ENCODE results near the gene ZNF862.

The ZNF862 gene

DNA sequence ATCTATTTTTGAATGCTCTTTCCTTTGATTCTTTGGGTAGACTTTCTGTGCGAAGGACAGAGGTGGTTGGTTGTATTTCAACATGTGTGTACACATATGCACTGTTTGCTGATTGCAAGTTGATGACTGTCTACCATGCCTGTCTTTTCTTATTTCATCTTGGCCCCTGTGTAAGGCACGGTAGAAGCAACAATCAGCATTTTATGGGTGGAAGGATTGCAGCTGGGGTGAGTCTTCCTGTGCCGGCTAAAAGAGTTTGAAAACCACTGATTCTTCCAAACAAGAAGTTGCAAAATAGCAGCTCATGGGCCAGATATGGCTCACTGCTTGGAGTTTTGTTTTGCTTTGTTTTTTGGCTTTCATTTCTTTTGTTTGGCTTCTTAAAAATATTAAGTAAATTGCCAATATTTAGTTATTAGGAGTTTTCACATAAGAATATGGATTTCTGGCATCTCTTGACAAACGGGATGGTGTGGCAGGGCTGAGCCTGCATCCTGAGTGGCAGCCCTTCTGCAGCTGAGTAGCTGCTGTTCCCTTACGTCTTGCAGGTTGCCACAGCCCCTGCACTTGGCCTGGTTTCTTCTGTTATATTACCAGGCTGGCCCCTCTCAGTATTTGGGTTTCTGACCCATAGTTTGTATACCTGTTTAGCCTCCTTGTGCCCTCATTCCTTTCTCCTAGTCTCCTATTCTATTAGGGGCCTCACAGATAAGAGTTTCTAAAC is 7.2 kb downstream of the ZNF862 start:
- DNase-seq (ENCODE audit: low spot score): no peak

DNA sequence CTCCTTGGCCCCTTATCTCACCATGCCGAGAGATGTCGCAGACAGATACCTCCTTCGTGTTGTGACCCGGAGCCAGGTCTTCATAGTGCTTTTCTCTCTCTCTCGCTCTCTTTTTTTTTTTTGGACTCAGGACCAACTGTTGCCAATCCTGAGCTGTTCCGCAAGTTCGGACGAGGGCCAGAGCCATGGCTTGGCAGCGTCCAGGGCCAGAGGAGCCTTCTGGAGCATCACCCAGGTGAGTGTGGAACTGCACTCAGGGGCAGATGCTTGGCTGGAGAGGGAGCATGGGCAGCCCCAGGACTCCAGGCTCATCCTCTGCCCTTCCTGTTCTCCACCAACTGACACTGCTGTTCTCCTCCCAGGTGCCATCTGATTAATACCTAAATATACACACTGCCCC is 7.8 kb downstream of the ZNF862 start:
- DNase-seq (ENCODE audit: low spot score): no peak

DNA sequence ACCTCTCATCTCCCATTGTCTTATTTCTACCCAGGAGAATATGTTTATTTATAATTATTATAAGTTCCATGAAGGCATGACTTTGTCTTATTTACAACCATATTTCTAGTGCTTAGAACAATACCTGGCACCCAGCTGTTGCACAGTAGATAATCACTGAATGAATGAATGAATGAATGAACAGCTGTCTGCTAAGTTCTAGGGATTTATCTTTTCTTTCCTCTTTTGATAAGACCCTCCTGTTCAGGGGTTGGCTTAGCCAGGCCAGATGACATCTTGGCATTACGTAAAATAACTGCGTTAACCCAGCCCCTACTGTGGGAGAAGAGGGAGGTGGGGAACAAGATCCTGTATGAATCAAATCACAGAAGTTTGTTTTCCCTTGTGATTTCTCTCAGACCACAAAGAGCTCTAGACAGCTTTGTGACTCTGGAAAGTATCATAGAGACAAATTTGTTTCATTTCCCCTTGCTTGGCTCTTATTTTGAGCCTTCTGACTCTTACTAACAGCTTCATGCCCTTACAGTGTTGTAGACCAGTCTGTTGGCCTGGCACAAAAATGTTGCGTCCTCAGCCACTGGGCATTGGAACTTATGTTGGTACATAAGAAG is 8.4 kb downstream of the ZNF862 start:
- DNase-seq (ENCODE audit: low spot score): no peak

DNA sequence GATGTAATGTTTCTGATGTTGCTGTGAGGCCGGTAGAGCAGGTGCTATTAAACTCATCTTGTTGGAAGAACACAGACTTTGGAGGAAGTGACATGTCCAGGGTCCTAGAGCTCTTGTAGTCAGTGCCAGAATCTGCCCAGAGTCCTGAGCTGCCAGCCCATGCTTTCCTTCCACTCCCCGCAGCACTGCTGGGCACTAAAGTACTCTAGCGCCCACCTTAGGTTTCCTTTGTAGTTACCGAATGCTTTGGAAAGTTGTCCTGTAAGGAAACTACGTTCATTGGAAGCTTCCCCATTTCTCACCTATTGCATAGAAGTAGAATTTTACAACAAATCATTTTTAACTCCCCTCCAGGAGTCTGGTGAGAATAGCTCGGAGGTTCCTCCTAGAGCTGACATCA is 11.0 kb downstream of the ZNF862 start:
- DNase-seq (ENCODE audit: low spot score): no peak

DNA sequence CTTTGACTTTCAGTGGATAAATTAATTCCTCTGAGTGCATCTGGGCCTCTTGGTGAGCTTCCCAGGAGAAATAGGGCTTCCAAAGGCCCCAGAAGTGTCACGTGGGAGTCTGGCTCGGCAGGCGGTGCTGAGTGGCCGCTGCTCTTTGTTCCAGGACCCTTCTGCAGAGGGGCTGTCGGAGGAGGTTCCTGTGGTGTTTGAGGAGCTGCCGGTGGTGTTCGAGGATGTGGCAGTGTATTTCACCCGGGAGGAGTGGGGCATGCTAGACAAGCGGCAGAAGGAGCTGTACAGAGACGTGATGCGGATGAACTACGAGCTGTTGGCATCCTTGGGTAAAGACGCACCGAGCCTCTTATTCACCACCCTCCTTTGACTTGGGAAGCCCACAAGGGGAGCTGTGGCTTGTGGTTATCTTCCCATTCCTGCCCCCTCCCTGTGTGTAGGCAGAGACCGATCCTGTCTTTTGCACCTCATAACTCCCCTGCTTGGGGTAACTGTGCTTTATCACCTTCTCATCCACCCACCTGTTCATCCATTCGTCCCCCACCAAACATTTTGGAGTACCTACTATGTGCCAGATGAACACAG is 11.9 kb downstream of the ZNF862 start:
- DNase-seq (ENCODE audit: low spot score): no peak

DNA sequence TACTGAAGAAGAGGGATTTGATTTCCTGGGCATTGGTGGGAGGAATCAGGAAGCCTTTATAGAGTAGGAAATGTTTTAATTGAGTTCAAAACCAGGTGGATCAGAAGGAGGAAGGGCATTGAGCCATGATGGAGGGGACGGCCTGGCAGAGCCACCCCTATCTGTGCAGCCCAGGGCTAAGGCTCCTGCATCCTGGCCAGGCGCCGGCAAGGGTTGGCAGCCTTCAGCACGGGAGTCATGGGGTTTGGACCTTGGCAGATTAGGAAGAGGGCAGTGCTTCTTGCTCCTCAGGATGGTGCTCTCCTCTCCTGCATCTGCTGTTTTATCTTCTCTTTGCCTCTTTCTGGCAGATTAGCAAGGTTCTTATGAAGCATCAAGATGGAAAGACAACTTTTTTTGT is 12.5 kb downstream of the ZNF862 start:
- no peak for DNase-seq (ENCODE audit: low spot score)

DNA sequence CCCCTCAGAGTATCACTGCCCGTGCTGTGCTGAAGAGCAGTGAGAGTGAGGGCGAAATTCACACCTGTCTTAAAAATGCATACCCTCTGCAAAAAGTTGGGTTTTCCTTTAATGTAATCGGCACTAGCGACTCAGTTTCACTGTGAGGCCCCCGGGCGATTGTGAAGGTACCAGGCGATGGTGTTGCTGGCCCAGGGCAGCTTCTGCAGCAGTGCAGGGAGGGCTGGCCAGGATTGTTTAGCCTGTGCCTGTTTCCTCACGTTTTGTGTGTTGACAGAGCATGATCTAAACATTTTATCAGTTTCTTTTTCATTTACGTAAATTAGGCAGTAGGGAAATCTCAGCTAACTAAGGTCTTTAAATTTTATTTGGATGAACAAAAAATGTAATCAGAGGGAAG is 13.3 kb downstream of the ZNF862 start:
- no peak for DNase-seq (ENCODE audit: low spot score)

DNA sequence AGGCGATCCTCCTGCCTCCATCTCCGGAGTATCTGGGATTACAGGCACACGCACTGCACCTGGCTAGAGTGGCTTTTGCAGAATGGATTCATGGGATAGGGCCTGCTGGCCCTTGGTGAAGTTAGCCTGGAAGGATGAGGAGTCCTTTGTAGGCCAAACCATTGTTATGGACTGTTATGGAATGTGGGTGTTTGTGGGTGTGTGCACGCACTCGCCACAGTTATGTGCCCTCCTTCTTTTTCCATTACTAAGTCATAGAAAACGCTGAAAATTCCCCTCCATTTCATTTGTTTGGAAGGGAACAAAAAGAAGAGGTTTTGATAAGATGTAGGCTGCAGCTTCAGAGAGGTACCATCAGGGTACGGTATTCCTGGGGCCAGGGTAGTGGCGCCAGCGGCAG is 15.0 kb downstream of the ZNF862 start:
- DNase-seq (ENCODE audit: low spot score): no peak

DNA sequence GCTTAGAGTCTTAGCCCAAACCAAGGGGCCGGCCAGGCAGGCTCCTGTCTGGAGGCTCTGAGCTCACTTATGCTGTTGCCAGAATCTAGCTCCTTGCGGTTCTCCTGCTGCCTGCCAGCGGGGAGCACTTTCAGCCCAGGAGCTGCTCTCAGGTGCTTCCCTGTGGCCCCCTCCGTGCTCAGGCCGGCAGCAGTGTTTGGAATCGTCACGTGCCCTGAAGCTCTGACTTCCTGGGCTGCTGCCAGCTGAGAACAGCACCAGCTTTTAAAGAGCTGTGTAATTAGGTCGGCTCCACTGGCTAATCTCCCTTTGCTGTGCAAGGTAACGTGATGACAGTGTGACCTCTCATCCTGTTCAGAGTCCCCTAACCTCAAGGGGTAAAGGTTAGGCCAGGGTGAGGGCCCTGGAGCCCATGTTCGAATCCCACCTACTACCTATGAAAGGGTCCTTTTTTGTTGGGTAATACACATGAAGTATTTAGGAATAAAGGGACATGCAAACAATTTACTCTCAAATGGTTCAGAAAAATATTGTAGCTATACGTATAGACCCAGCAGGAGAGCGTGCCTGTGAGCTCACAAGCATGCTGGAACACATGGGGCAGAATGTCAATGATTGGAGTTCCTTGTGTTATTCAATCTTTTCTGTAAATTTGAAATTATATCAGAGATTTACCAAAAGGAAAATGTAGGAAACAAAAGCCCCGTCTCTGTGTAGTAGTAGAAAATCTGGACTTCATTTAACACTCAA is 16.6 kb downstream of the ZNF862 start:
- DNase-seq (ENCODE audit: low spot score): no peak

DNA sequence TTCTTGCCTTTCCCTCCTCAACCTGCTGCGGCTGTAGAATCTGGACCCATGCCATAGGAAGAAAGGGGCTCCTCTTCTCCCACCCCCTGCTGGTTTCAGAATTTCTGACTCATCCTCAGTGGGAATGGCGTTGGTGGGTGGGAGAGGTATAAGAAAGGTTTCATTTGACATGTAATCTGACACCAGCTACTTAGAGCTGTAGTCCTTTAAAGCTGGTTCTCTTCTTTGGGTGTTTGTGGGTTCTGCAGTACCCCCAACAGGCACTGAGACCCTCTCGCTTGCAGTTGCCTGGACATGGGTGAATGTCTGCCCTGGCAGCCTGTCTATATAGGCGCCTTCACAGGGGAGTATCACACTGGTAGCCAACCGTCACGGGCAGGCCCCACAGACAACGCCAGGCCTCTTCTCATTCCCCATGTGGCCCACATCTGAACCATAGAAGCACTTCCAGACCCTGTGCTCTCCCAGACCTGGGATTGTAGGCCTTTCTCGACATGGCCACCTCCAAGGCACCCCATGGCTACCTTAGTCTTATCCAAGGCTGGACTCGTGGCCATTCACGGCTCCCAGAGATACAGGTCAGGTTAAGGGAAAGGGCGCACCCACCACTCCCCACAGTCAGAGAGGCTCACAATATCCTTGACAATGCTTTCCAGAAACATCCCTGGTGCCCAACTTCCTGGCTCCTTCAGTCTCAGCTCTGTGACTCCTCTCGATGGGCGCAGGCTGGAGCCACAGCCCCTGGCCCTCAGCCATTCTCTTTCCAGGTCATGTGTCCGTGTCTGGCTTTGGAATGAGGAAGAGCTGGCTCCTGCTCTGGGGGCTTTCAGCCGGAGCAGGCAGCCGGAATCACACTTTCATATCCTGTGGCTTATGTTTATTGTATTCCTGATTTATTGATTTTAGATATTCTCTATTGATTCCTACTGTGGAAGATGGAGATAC is 17.5 kb downstream of the ZNF862 start:
- peak; percentile 34 for DNase-seq (ENCODE audit: low spot score)

DNA sequence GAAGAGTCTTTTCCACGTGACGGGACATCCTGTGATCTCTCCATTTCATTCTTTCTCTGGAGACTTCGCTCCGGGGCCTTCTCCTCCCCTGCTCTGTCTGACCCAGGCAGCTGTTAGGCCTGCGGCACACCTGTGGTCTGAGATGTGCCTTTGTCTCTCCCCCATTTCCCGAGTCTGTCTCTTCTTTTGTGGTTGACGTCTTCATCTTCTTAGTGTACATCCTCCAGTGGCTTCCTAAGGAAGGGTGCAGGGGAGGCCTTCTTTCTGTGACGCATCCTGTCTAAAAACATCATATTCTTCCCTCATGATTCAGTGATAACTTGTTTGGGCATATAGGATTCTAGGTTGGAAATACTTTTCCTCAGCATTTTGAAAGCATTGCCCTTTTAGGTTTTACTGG is 18.4 kb downstream of the ZNF862 start:
- no peak for DNase-seq (ENCODE audit: low spot score)

DNA sequence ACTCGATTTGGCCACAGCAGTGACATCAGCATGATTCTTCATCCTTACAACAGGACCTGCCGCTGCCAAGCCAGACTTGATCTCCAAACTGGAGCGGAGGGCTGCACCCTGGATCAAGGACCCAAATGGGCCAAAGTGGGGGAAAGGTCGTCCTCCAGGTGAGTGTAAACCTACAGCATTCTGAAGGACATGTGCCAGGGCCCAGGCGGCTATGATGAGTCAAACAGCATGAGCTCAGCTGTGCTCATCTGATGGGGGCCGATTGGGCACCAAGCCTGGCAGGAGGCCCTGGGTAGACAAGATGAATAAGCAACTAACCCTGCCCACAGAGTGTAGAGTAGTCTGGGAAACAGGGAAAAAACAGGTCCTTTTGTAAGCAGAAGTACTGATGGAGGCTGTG is 21.2 kb downstream of the ZNF862 start:
- no peak for DNase-seq (ENCODE audit: low spot score)

DNA sequence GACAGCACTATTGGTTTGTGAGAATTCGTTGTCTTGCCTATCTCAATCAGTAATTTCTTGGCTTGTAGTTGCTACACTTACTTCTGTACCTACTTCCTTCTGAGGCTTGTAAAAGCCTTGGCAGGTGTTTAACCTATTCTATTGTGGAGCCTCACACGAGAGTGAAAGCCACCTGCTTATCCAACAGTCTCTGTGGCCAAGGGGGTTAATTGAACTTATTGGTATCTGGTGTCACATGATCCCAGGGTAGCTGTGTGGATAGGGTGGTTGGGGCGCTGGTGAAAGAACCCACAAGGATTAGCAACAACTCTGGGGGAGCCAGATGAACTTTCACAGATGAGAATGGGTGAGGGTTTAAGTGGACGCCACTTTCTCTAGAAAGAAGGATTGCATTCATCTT is 21.7 kb downstream of the ZNF862 start:
- DNase-seq (ENCODE audit: low spot score): no peak

DNA sequence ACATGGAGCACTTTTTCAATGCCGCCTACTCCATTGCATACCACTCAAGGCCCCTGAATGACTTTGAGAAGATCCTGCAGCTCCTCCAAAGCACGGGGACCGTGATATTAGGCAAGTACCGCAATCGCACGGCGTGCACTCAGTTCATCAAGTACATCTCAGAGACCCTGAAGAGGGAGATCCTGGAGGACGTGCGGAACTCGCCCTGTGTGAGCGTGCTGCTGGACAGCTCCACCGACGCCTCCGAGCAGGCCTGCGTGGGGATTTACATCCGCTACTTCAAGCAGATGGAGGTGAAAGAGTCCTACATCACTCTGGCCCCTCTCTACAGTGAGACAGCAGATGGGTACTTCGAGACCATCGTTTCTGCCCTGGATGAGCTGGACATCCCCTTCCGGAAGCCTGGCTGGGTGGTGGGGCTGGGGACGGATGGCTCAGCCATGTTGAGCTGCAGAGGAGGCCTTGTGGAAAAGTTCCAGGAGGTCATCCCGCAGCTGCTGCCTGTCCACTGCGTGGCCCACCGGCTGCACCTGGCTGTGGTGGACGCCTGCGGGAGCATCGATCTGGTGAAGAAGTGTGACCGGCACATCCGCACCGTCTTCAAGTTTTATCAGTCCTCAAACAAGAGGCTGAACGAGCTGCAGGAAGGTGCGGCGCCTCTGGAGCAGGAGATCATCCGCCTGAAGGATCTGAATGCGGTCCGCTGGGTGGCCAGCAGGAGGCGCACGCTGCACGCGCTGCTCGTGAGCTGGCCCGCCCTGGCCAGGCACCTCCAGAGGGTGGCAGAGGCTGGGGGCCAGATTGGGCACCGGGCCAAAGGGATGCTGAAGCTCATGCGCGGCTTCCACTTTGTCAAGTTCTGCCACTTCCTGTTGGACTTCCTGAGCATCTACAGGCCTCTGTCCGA is 22.9 kb downstream of the ZNF862 start:
- DNase-seq (ENCODE audit: low spot score): no peak

DNA sequence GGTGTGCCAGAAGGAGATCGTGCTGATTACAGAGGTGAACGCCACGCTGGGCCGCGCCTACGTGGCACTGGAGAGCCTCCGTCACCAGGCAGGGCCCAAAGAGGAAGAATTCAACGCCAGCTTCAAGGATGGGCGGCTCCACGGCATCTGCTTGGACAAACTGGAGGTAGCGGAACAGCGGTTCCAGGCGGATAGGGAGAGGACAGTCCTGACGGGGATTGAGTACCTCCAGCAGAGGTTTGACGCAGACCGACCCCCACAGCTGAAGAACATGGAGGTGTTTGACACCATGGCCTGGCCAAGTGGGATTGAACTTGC is 23.5 kb downstream of the ZNF862 start:
- no peak for DNase-seq (ENCODE audit: low spot score)

DNA sequence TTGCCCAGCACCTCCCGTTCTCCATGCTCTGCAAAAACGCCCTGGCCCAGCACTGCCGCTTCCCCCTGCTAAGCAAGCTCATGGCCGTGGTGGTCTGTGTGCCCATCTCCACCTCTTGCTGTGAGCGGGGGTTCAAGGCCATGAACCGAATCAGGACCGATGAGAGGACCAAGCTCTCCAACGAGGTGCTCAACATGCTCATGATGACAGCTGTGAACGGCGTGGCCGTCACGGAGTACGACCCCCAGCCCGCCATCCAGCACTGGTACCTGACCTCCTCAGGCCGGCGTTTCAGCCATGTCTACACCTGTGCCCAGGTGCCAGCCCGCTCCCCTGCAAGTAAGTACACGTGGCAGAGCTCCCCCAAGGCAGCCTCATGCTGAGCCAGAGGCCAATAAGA is 24.0 kb downstream of the ZNF862 start:
- DNase-seq (ENCODE audit: low spot score): no peak

DNA sequence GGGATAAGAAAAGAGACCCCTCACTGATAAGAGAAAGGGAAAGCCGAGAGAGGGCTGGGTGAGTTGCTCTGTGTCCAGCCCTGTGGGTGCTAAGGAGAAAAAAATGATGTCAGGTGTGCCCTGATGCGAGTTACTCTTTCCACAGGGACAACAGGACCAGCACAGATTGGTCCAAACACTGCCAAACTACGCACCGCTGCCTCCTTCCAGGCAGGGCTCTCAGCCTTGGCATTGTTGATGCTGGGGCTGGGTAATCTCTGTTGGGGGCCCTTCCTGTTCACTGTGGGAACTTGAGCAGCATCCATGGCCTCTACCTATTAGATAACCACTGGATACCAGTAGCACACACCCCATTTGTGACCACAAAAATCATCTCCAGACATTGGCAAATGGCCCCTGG is 25.3 kb downstream of the ZNF862 start:
- no peak for DNase-seq (ENCODE audit: low spot score)

DNA sequence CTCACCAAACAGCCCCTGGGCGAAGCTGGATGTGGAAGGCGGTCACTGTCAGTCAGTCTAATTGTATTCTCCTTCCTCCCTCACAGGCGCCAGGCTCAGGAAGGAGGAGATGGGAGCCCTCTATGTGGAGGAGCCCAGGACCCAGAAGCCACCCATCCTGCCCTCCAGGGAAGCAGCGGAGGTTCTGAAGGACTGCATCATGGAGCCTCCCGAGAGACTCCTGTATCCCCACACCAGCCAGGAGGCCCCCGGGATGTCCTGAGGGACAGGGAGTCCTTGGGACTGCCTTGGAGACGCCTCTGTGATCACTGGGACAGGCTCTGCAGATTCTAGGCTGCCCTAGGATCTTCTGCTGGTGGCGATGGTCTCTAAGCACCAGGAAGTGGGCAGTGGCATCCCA is 25.8 kb downstream of the ZNF862 start:
- DNase-seq (ENCODE audit: low spot score): no peak

DNA sequence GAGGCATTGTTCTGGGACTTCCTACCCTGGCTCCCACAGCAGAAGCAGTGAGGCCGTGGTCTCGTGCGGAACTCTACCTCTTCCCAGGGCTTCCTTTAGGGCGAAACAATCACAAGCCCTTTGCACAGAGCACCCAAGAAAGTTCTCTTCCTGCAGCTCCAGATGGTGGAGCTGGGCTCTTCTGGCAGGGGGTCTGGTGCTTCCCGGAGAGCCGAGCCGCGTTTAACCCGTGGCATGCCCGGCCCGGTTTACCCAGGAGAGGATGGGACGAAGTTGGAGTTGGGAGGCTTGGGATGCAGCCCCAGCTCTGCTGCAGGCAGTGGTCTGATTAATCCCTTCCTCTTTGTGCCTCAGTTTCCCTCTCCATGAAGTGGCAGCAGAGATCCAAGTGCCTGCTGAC is 26.6 kb downstream of the ZNF862 start:
- no peak for DNase-seq (ENCODE audit: low spot score)

DNA sequence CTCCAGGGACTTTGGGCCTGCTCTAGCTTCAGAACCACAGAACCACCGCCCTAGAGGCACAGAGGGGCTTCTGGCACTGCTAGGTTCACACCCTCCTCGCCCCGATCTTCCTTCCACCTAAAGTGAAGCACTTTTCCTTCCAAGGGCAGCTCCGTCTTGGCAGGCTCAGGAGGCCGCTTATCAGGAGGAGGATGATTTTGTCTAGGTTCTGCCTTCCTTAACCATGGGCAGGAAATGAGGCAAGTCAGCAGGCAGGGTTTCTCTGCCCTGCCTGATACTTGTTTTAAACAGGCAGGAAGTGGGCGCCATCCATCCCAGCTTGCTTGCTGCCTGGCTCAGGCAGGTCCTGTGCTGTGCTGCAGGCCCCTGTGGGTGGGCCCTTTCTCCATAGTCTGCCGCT is 27.3 kb downstream of the ZNF862 start:
- DNase-seq (ENCODE audit: low spot score): no peak

DNA sequence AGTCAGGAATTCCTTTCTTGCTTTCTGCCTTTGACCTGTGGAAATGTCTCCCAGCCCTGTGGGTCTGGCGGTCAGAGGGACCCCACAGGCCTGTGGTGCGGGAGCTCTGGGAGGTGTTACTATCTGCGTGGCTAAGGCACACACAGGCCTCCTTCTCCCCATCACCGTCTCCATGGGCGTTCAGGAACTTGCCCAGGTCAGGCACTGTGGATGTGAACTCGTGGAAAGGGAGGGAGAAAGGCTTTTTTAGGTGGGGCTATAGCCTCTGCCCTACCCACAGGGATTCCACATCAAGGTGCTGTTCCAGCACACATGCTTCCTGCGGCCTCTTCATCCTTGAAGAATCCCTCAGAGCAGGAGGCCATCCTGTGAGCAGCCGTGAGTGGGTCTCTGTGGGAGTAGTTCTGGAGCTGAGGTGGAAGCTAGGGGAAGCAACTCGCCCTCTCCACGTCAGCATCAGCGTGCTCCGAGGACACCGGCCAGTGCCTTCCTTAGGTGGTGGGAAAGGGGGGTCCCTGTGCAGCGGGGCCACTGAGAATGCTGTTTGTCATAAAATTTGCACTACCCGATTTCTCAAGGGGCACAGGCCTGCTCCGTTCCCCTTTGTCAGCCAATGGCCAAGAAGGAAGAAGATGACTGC is 28.1 kb downstream of the ZNF862 start:
- no peak for DNase-seq (ENCODE audit: low spot score)
